GM18951 (cell line): ENCODE results near the gene ANKRD60.

Experiments
- POLR2A ChIP-seq: IDR thresholded peaks from 4 replicates; pipeline ENCODE4 v1.6.1; 2011; ENCODE audit warnings: mild to moderate bottlenecking; ENCODE audit not compliant: insufficient read length, insufficient read depth; ENCODE audit errors: extremely low read depth
- in situ Hi-C: fragments of 300-500 bp; cut with MboI; formaldehyde crosslinking; loops from one replicate; pipeline ENCODE4 v1.12.0; 2022; ENCODE audit warnings: low sequenced_read_pairs, mixed read lengths, inconsistent platforms; ENCODE audit not compliant: unreplicated experiment

ANKRD60 gene

GRCh38 chr20:58210398-58210747 is 18.1 kb downstream of the ANKRD60 start:
- TF ChIP-seq POLR2A, result no peak
- in situ Hi-C loops, result loop anchor here (25.0 kb wide), 1 partner anchor 823 kb away; the partner anchor contains the start of gene RBM38

GRCh38 chr20:58209652-58210397 is 18.6 kb downstream of the ANKRD60 start:
- no peak for TF ChIP-seq POLR2A
- in situ Hi-C loops, result loop anchor here (25.0 kb wide), 1 partner anchor 823 kb away; the partner anchor contains the start of gene RBM38

- in situ Hi-C loops, result loop anchor here (25.0 kb wide), 1 partner anchor 822 kb away; the partner anchor contains the start of gene RBM38
- no peak for TF ChIP-seq POLR2A
Measured at GRCh38 chr20:58208944-58209343, 19.5 kb downstream of the ANKRD60 start.

- in situ Hi-C loops, result loop anchor here (25.0 kb wide), 1 partner anchor 819 kb away; the partner anchor contains the start of gene RBM38
- TF ChIP-seq POLR2A, result no peak
Measured at GRCh38 chr20:58205850-58206249, 22.6 kb downstream of the ANKRD60 start.

GRCh38 chr20:58202044-58202443 is 26.4 kb downstream of the ANKRD60 start:
- no peak for TF ChIP-seq POLR2A
- in situ Hi-C loops, result loop anchor here (25.0 kb wide), 1 partner anchor 815 kb away; the partner anchor contains the start of gene RBM38

GRCh38 chr20:58201616-58202015 is 26.8 kb downstream of the ANKRD60 start:
- TF ChIP-seq POLR2A, result no peak
- in situ Hi-C loops, result loop anchor here (25.0 kb wide), 1 partner anchor 814 kb away; the partner anchor contains the start of gene RBM38

- in situ Hi-C loops, result no loop called here
- no peak for TF ChIP-seq POLR2A
Measured at GRCh38 chr20:58199469-58199868, 29.0 kb downstream of the ANKRD60 start.

- in situ Hi-C loops, result no loop called here
- TF ChIP-seq POLR2A, result no peak
Measured at GRCh38 chr20:58198901-58199355, 29.5 kb downstream of the ANKRD60 start.

- in situ Hi-C loops, result no loop called here
- no peak for TF ChIP-seq POLR2A
Measured at GRCh38 chr20:58198384-58198783, 30.1 kb downstream of the ANKRD60 start.

GRCh38 chr20:58197185-58197469 is 31.3 kb downstream of the ANKRD60 start:
- TF ChIP-seq POLR2A, result no peak
- in situ Hi-C loops, result no loop called here

GRCh38 chr20:58196402-58197184 is 31.9 kb downstream of the ANKRD60 start:
- no peak for TF ChIP-seq POLR2A
- in situ Hi-C loops, result no loop called here

- no peak for TF ChIP-seq POLR2A
- in situ Hi-C loops, result no loop called here
Measured at GRCh38 chr20:58195047-58195446, 33.4 kb downstream of the ANKRD60 start.

GRCh38 chr20:58194175-58194791 is 34.2 kb downstream of the ANKRD60 start:
- in situ Hi-C loops, result no loop called here
- no peak for TF ChIP-seq POLR2A
